Glutamatergic neuron (in vitro differentiated cells): ENCODE measurements around the gene MALT1. TPM values are rescaled to one million over a fixed set of nuclear protein-coding genes. Genes with fewer than 3 reads are reported as not detected.
"Not testable (repeated sequence)": the region's sequence is repeated elsewhere in the genome, so short reads cannot be mapped to it uniquely, and the experiment has no call there.

Experiments used
- DNase-seq: peaks from one replicate; pipeline ENCODE4 v3.0.0; 2022
- H3K27ac Mint-ChIP-seq: one replicate; pipeline ENCODE4 v1.8.0; 2020; ENCODE audit warnings: mild to moderate bottlenecking, mixed read lengths, inconsistent platforms; ENCODE audit not compliant: unreplicated experiment
- H3K27me3 Mint-ChIP-seq: one replicate; pipeline ENCODE4 v1.8.0; 2020; ENCODE audit warnings: mild to moderate bottlenecking, moderate library complexity, mixed read lengths, inconsistent platforms; ENCODE audit not compliant: unreplicated experiment
- H3K36me3 Mint-ChIP-seq: one replicate; pipeline ENCODE4 v1.8.0; 2020; ENCODE audit warnings: mild to moderate bottlenecking, mixed read lengths, inconsistent platforms; ENCODE audit not compliant: unreplicated experiment
- H3K4me1 Mint-ChIP-seq: one replicate; pipeline ENCODE4 v1.8.0; 2020; ENCODE audit warnings: mild to moderate bottlenecking, low read depth, mixed read lengths, inconsistent platforms; ENCODE audit not compliant: unreplicated experiment
- H3K4me3 Mint-ChIP-seq: one replicate; pipeline ENCODE4 v1.8.0; 2020; ENCODE audit warnings: mild to moderate bottlenecking, mixed read lengths, inconsistent platforms; ENCODE audit not compliant: unreplicated experiment
- H3K9me3 Mint-ChIP-seq: one replicate; pipeline ENCODE4 v1.8.0; 2020; ENCODE audit warnings: mild to moderate bottlenecking, moderate library complexity, mixed read lengths, inconsistent platforms; ENCODE audit not compliant: unreplicated experiment
- total RNA-seq: library from RNA; stranded (reverse); fragmentation: NEBNext Ultra II Directional; extraction: Animal tissue kit (Norgen Biotek cat#: 25700); gene quantifications from one replicate; pipeline ENCODE4 v1.2.1, GENCODE V29; 2021; ENCODE audit not compliant: unreplicated experiment
- TF ChIP-seq, protein P1 (sequence below): fragments of 200-600 bp; sonication (generic); IDR thresholded peaks from one replicate; pipeline ENCODE4 v1.5.0; 2021; ENCODE audit not compliant: partially characterized antibody, unreplicated experiment

Gene MALT1
- total RNA-seq, 1 donor from 2014 or later: 8.5 TPM

GRCh38 chr18:58756148-58756547, 84.9 kb downstream of the MALT1 start:
- no peak for DNase-seq
- Mint-ChIP-seq H3K4me1 (no peaks in the 10 kb centered on the region), H3K36me3 (no peaks in the 10 kb centered on the region), H3K27ac (no peak overlapping the region), H3K9me3 (peaks cover 1% of the 10 kb centered on the region), H3K27me3 (peaks cover 1% of the 10 kb centered on the region), H3K4me3 (no peak overlapping the region)
- TF ChIP-seq, protein P1, sequence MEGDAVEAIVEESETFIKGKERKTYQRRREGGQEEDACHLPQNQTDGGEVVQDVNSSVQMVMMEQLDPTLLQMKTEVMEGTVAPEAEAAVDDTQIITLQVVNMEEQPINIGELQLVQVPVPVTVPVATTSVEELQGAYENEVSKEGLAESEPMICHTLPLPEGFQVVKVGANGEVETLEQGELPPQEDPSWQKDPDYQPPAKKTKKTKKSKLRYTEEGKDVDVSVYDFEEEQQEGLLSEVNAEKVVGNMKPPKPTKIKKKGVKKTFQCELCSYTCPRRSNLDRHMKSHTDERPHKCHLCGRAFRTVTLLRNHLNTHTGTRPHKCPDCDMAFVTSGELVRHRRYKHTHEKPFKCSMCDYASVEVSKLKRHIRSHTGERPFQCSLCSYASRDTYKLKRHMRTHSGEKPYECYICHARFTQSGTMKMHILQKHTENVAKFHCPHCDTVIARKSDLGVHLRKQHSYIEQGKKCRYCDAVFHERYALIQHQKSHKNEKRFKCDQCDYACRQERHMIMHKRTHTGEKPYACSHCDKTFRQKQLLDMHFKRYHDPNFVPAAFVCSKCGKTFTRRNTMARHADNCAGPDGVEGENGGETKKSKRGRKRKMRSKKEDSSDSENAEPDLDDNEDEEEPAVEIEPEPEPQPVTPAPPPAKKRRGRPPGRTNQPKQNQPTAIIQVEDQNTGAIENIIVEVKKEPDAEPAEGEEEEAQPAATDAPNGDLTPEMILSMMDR: no peak

GRCh38 chr18:58756596-58757240, 85.5 kb downstream of the MALT1 start:
- Mint-ChIP-seq H3K27ac (no peak overlapping the region), H3K4me3 (no peak overlapping the region), H3K4me1 (no peaks in the 10 kb centered on the region), H3K9me3 (peaks cover 1% of the 10 kb centered on the region), H3K27me3 (peaks cover 1% of the 10 kb centered on the region), H3K36me3 (no peaks in the 10 kb centered on the region)
- DNase-seq: no peak
- TF ChIP-seq, protein P1: no peak

DNA sequence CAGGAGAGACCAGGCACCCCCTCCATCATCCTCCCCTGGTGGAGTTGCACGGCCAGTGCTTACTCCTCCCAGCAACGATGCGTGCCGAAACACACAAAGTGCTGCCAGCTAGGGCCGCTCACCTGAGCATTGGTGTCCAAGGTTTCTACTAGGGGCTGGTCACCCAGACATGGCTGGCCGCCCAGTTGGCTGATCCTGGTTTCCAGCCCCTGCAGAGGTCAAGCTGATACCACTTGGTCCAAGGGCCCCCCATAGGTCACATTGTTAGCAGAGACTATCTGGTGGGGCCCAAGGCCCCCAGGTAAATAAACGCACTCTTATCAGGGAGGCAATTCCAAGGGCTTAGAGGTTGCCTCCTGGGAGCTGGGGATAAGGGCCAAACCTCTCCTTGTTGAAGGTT, 86.1 kb downstream of the MALT1 start:
- H3K9me3 Mint-ChIP-seq, H3K4me3 Mint-ChIP-seq, H3K36me3 Mint-ChIP-seq, H3K27ac Mint-ChIP-seq, H3K27me3 Mint-ChIP-seq, DNase-seq, H3K4me1 Mint-ChIP-seq: not testable (repeated sequence)

GRCh38 chr18:58758046-58758445, 86.8 kb downstream of the MALT1 start:
- TF ChIP-seq, protein P1: no peak
- peaks cover 1% of the 10 kb centered on the region for H3K9me3 Mint-ChIP-seq
- no peaks in the 10 kb centered on the region for H3K36me3 Mint-ChIP-seq
- H3K27ac Mint-ChIP-seq: no peak overlapping the region
- peaks cover 1% of the 10 kb centered on the region for H3K27me3 Mint-ChIP-seq
- DNase-seq: no peak
- H3K4me3 Mint-ChIP-seq: no peak overlapping the region
- no peaks in the 10 kb centered on the region for H3K4me1 Mint-ChIP-seq

GRCh38 chr18:58758606-58759005, 87.3 kb downstream of the MALT1 start:
- Mint-ChIP-seq H3K27ac (no peak overlapping the region), H3K9me3 (peaks cover 1% of the 10 kb centered on the region), H3K36me3 (no peaks in the 10 kb centered on the region), H3K4me3 (no peak overlapping the region), H3K4me1 (no peaks in the 10 kb centered on the region), H3K27me3 (peaks cover 1% of the 10 kb centered on the region)
- TF ChIP-seq, protein P1: no peak
- no peak for DNase-seq
